22Rv1 (cell line): ENCODE results near the gene CD9.

Experiments used
- H3K27ac ChIP-seq: fragments of 450-650 bp; 2 replicates; pipeline ENCODE4 v1.5.1; 2017
- CTCF ChIP-seq: fragments of 450-650 bp; IDR thresholded peaks from 2 replicates; pipeline ENCODE4 v1.5.1; 2017; ENCODE audit warnings: mild to moderate bottlenecking
- ZFX ChIP-seq: fragments of 450-650 bp; IDR thresholded peaks from 2 replicates; pipeline ENCODE4 v1.6.1; 2017; ENCODE audit warnings: antibody characterized with exemption, borderline replicate concordance

CD9 gene

DNA sequence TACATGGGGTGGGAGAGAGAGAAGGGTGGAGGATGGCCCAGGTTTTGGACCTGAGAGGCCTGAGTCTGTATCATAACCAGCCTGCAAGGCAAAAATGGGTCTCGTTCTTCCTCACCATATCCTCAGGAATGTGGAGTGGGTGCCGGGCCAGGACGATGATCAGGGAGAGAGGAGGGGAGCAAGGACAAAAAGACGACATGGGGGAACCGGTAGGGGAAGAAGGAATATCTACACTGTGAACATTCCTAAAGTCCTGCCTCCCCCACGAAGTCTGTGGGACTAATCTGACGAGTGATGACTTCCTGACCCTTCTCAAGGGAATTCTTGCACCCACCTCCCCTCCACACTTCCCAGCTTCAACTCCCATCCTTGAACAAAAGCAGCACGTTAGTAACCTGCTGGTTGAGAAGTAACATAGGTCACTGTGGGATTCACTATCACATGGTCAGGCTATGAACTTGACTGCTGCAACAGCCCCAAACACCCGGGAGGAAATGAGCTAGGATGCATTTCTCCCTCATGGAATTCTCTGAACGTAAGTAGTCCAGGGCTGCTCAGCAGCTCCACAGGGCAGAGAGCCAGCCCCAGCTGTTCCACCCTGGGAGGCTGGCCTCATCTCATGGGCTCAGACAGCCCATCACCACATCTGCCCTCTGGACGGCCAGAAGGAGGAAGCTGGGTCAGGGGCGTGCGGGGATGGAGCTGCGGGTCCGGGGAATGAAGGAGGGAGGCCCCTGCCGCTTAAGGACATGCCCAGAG is 38.9 kb upstream of the CD9 start:
- H3K27ac ChIP-seq, result no peak overlapping the region
- no peak for TF ChIP-seq ZFX
- TF ChIP-seq CTCF, result no peak

- H3K27ac ChIP-seq, result no peak overlapping the region
- TF ChIP-seq ZFX, result no peak
- TF ChIP-seq CTCF, result no peak
Observed at GRCh38 chr12:6163416-6164060, 36.7 kb upstream of the CD9 start.

- H3K27ac ChIP-seq, result no peak overlapping the region
- TF ChIP-seq CTCF (no peak), ZFX (no peak)
Observed at GRCh38 chr12:6165395-6165794, 34.8 kb upstream of the CD9 start.

DNA sequence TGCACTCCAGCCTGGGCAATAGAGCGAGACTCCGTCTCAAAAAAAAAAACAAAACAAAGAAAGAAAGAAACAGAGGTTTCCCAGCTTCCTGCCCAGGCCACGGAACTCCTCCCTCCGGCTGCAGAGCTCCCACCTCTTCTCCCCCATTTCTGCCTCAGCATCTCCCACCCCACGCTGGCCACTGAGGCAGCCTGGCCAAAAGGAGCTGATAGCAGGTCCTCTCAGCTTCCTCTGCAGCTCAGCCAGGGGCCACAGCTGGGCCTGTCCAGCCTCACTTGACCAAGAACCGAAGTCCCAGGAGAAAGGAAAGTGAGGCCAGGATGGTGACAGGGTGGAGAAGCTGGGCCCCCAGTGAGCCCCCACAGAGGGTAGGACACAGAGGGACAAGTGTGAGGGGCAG is 33.4 kb upstream of the CD9 start:
- H3K27ac ChIP-seq, result no peak overlapping the region
- TF ChIP-seq CTCF (no peak), ZFX (no peak)

DNA sequence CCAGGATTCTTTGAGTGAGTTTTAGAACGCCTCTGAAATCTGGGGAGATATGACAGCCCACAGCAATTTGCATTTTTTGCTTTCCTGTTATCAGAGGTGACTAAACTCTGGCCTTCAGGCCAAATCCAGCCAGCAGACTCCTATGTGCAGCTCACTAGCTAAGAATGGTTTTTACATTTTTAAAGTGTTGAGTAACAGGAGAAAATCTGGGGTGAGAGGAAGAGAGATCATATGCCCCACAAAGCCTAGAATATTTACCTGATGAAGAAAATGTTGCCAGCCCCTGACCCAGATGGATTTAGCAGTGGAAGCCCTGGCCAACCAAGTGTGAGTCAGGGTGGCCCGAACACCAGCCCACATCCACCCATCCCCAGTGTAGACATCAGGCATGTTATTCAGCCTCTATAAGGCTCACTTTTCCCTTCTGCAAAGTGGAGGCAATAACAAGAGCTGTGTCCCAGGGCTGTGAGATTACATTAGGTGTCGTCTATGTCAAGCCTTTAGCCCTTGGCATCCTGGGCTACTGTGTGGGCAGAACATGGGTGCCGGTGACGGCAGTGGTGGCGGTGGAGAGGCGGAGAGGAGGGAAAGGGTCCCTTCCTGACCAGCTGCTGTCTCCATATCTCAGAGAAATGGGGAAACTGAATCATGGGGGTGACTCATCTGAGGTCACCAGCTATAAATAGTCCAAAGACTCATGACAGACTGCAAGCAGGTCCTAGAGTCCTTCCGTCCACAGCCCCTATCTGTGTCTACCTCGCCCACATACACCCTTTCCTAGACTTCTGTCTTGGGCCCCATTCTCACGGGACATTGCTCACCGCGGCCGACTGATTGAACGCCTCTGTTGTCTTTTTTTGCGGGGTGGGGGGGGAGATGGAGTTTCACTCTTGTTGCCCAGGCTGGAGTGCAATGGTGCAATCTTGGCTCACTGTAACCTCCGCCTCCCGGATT is 32.6 kb upstream of the CD9 start:
- H3K27ac ChIP-seq, result no peak overlapping the region
- TF ChIP-seq ZFX (no peak), CTCF (no peak)

- TF ChIP-seq ZFX, result no peak
- no peak for TF ChIP-seq CTCF
- H3K27ac ChIP-seq, result no peak overlapping the region
Observed at GRCh38 chr12:6171409-6172015, 28.7 kb upstream of the CD9 start.
